Inflammatory macrophage treated with lipopolysaccharide for 1 hour (primary cell): ENCODE data around the gene DDX25.

Experiments used
- DNase-seq, 2 donors: peaks; one replicate each; pipeline ENCODE4 v3.0.0-alpha.2; 2020 to 2022

The DDX25 gene

GRCh38 chr11:125952559-125952958 lies 48.3 kb downstream of the DDX25 start:
- DNase-seq: no peak

GRCh38 chr11:125952973-125953372 lies 48.7 kb downstream of the DDX25 start:
- no peak for DNase-seq

GRCh38 chr11:125953401-125953935 lies 49.2 kb downstream of the DDX25 start:
- DNase-seq: no peak

GRCh38 chr11:125954123-125954944 lies 50.0 kb downstream of the DDX25 start:
- DNase-seq: no peak

GRCh38 chr11:125954945-125955640 lies 50.8 kb downstream of the DDX25 start:
- DNase-seq: no peak

- no peak for DNase-seq
These were observed 51.5 kb downstream of the DDX25 start for GRCh38 chr11:125955856-125956255.

- DNase-seq: no peak
These were observed 52.3 kb downstream of the DDX25 start for GRCh38 chr11:125956391-125957134.

- DNase-seq: no peak
These were observed 53.5 kb downstream of the DDX25 start for GRCh38 chr11:125957618-125958332.

GRCh38 chr11:125958872-125959400 lies 54.6 kb downstream of the DDX25 start:
- DNase-seq: no peak

- no peak for DNase-seq
These were observed 55.2 kb downstream of the DDX25 start for GRCh38 chr11:125959511-125959910.

GRCh38 chr11:125959931-125960330 lies 55.6 kb downstream of the DDX25 start:
- DNase-seq: no peak

- no peak for DNase-seq
These were observed 56.5 kb downstream of the DDX25 start for GRCh38 chr11:125960771-125961170.

GRCh38 chr11:125967515-125967914 lies 63.2 kb downstream of the DDX25 start:
- DNase-seq: no peak

GRCh38 chr11:125968354-125968753 lies 64.0 kb downstream of the DDX25 start:
- DNase-seq: no peak

GRCh38 chr11:125971618-125972017 lies 67.3 kb downstream of the DDX25 start:
- no peak for DNase-seq

GRCh38 chr11:125974284-125974683 lies 70.0 kb downstream of the DDX25 start:
- no peak for DNase-seq

GRCh38 chr11:125975634-125976033 lies 71.3 kb downstream of the DDX25 start:
- DNase-seq: no peak

- no peak for DNase-seq
These were observed 71.8 kb downstream of the DDX25 start for GRCh38 chr11:125976156-125976555.

- no peak for DNase-seq
These were observed 73.0 kb downstream of the DDX25 start for GRCh38 chr11:125977333-125977732.

- DNase-seq: no peak
These were observed 73.9 kb downstream of the DDX25 start for GRCh38 chr11:125978181-125978716.
